ENCODE data around the gene ATR.

The ATR gene

DNA sequence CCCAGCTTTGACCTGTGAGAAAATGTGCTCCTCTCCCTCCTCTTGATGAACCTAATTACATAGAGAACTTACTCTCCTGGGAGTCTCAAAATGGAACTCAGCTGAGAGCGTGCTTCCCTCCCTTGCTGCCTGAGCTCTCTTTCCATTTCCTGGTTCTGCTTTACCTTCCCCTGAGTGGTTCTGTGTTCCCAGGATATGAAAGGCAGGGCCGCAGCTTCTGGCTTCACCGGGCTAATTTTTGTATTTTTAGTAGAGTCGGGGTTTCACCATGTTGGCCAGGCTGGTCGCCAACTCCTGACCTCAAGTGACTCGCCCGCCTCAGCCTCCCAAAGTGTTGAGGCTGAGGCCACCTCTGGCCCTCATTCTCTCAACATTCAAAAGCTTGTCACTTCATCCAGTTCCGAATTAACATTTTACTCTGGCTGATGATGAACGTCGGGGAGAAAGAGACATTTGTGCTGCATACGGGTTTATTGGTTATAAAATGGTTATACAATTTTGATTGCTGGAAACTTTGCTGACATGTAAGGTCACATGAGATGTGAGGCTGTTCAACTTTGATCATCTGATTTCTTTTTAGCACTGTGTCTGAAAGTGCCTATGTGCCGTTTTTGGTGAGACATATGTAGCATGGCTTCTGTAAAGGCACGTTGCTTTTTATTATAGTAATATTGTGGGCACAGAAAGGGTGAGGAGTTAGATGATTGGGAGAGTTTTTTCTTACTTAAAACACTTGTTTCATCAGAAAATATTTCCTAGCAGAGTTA, 24.3 kb upstream of the ATR start:
- no peak overlapping the region for H3K4me3 ChIP-seq (ENCODE audit: low read depth, low read length)
- H3K9me3 ChIP-seq (ENCODE audit: control insufficient read depth, low read length) = no peaks in the 10 kb centered on the region
- no peak overlapping the region for H3K27ac ChIP-seq
- H3K27me3 ChIP-seq (ENCODE audit: control insufficient read depth, insufficient read depth, low read length) = no peaks in the 10 kb centered on the region
- H3K36me3 ChIP-seq (ENCODE audit: control insufficient read depth, insufficient read depth, low read length) = no peaks in the 10 kb centered on the region
- no peaks in the 10 kb centered on the region for H3K4me1 ChIP-seq
- no peak overlapping the region for H2AFZ ChIP-seq
- H3K79me2 ChIP-seq = peaks cover 2% of the 10 kb centered on the region
- no peak overlapping the region for H3K4me2 ChIP-seq (ENCODE audit: low read length)
- H3K9ac ChIP-seq = no peak overlapping the region
- TF ChIP-seq, protein P1, sequence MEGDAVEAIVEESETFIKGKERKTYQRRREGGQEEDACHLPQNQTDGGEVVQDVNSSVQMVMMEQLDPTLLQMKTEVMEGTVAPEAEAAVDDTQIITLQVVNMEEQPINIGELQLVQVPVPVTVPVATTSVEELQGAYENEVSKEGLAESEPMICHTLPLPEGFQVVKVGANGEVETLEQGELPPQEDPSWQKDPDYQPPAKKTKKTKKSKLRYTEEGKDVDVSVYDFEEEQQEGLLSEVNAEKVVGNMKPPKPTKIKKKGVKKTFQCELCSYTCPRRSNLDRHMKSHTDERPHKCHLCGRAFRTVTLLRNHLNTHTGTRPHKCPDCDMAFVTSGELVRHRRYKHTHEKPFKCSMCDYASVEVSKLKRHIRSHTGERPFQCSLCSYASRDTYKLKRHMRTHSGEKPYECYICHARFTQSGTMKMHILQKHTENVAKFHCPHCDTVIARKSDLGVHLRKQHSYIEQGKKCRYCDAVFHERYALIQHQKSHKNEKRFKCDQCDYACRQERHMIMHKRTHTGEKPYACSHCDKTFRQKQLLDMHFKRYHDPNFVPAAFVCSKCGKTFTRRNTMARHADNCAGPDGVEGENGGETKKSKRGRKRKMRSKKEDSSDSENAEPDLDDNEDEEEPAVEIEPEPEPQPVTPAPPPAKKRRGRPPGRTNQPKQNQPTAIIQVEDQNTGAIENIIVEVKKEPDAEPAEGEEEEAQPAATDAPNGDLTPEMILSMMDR (IDR thresholded peaks at IDR 0.05) = no peak

DNA sequence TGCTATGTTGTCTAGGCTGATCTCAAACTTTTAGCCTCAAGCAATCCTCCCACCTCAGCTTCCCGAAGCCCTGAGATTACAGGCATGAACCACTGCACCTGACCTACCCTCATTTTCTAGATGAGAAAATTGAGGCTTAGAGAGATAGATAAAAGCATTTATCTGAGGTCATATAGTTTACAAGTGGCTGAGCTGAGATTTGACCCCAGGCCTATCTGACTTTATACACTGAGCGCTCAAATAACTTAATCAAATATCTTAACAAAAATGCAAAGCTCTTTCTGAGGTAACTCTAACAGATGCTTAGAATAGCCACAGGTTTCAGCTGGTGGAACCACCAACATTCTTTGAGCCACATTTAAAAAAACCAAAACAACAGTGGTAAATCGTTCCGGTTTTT, 23.2 kb upstream of the ATR start:
- H3K27me3 ChIP-seq (ENCODE audit: control insufficient read depth, insufficient read depth, low read length) = no peaks in the 10 kb centered on the region
- H3K79me2 ChIP-seq = peaks cover 2% of the 10 kb centered on the region
- H3K4me3 ChIP-seq (ENCODE audit: low read depth, low read length) = no peak overlapping the region
- no peak overlapping the region for H2AFZ ChIP-seq
- no peaks in the 10 kb centered on the region for H3K36me3 ChIP-seq (ENCODE audit: control insufficient read depth, insufficient read depth, low read length)
- no peak overlapping the region for H3K27ac ChIP-seq
- no peaks in the 10 kb centered on the region for H3K9me3 ChIP-seq (ENCODE audit: control insufficient read depth, low read length)
- H3K9ac ChIP-seq = no peak overlapping the region
- no peak overlapping the region for H3K4me2 ChIP-seq (ENCODE audit: low read length)
- H3K4me1 ChIP-seq = no peaks in the 10 kb centered on the region
- TF ChIP-seq, protein P1 (IDR thresholded peaks at IDR 0.05) = no peak

DNA sequence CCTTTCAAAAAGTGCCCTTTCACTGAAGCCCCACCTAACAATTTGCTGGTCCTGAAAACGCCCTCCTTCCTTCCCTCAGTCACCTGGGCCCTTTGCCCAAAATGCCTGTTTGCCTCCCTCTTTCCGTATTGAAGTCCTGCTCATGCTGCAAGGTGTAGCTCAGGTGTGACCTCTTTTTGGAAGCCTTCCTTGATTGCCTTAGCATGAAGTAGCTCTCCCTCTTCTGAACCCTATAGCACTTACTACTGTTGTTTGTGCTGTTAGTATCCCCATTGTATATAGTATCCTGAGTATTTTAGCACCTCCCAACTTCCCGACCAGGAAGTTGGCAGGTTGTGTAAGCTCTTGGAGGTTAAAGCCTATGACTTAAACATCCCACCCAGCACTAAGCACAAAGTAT, 19.4 kb upstream of the ATR start:
- no peaks in the 10 kb centered on the region for H3K27me3 ChIP-seq (ENCODE audit: control insufficient read depth, insufficient read depth, low read length)
- peak overlapping the region; percentile 45 for H2AFZ ChIP-seq
- no peak overlapping the region for H3K4me3 ChIP-seq (ENCODE audit: low read depth, low read length)
- H3K9me3 ChIP-seq (ENCODE audit: control insufficient read depth, low read length) = no peaks in the 10 kb centered on the region
- H3K27ac ChIP-seq = no peak overlapping the region
- H3K4me1 ChIP-seq = no peaks in the 10 kb centered on the region
- no peak overlapping the region for H3K9ac ChIP-seq
- H3K36me3 ChIP-seq (ENCODE audit: control insufficient read depth, insufficient read depth, low read length) = no peaks in the 10 kb centered on the region
- TF ChIP-seq, protein P1 (IDR thresholded peaks at IDR 0.05) = no peak
- H3K4me2 ChIP-seq (ENCODE audit: low read length) = no peak overlapping the region
- peaks cover 2% of the 10 kb centered on the region for H3K79me2 ChIP-seq

DNA sequence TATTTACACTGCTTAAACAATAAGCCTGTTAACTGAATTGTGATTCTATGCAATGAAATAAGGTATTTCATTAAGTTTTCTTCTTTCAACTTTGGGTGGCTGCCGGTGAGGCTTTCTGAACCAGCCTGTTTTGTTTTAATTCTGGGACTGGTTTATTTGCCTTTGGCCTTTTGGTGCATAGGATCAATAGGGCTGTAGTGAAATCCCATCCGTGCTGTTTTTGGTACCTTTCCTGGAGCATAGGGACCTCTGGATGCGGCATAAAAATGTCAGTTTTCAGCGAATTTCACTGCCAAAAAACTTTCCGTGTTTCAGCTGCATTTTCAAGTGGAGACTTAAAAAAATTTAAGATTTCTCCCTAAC, 18.2 kb upstream of the ATR start:
- Histone ChIP-seq H3K4me1 (no peaks in the 10 kb centered on the region), H3K27me3 (ENCODE audit: control insufficient read depth, insufficient read depth, low read length) (no peaks in the 10 kb centered on the region), H3K9ac (no peak overlapping the region), H3K4me3 (ENCODE audit: low read depth, low read length) (peak overlapping the region; percentile 58), H3K27ac (peak overlapping the region; percentile 58), H2AFZ (peak overlapping the region; percentile 86), H3K9me3 (ENCODE audit: control insufficient read depth, low read length) (no peaks in the 10 kb centered on the region), H3K79me2 (peaks cover 2% of the 10 kb centered on the region), H3K4me2 (ENCODE audit: low read length) (peak overlapping the region; percentile 64), H3K36me3 (ENCODE audit: control insufficient read depth, insufficient read depth, low read length) (no peaks in the 10 kb centered on the region)
- TF ChIP-seq, protein P1 (IDR thresholded peaks at IDR 0.05) = no peak

Measured in parathyroid adenoma (tissue), 2 donors.